NCI-H748 (cell line): ENCODE results near the gene PRMT9.

Experiments
- DNase-seq: peaks from one replicate; lab custom pipeline; 2025; ENCODE audit not compliant: unreplicated experiment; lab: John Stamatoyannopoulos, UW

Gene PRMT9

GRCh38 chr4:147683717-147684700 is at the start of gene PRMT9:
Gene PRMT9, minus strand, starts transcription at chr4:147684163. Its CDS starts 176 bp downstream, at chr4:147683987.
- DNase-seq = peak; percentile 88

GRCh38 chr4:147732518-147733235 is 48.7 kb upstream of the PRMT9 start:
- DNase-seq = peak; percentile 41

GRCh38 chr4:147731580-147732517 is 47.9 kb upstream of the PRMT9 start, which contains the start of gene ARHGAP10:
Gene ARHGAP10, plus strand, starts transcription at chr4:147732088. Its CDS starts 214 bp downstream, at chr4:147732302.
- peak; percentile 63 for DNase-seq

- peak; percentile 11 for DNase-seq
Measured at GRCh38 chr4:147730333-147730732, 46.4 kb upstream of the PRMT9 start.

- DNase-seq = no peak
Measured at GRCh38 chr4:147727476-147728028, 43.6 kb upstream of the PRMT9 start.

GRCh38 chr4:147725673-147726072 is 41.7 kb upstream of the PRMT9 start:
- DNase-seq = no peak

- no peak for DNase-seq
Measured at GRCh38 chr4:147724468-147725201, 40.7 kb upstream of the PRMT9 start.

- DNase-seq = no peak
Measured at GRCh38 chr4:147723326-147723725, 39.4 kb upstream of the PRMT9 start.

- DNase-seq = no peak
Measured at GRCh38 chr4:147717878-147718277, 33.9 kb upstream of the PRMT9 start.

GRCh38 chr4:147714575-147715401 is 30.8 kb upstream of the PRMT9 start:
- no peak for DNase-seq

- DNase-seq = no peak
Measured at GRCh38 chr4:147709999-147710398, 26.0 kb upstream of the PRMT9 start.

GRCh38 chr4:147707892-147708672 is 24.1 kb upstream of the PRMT9 start:
- DNase-seq = peak; percentile 19

- no peak for DNase-seq
Measured at GRCh38 chr4:147704846-147705245, 20.9 kb upstream of the PRMT9 start.

- no peak for DNase-seq
Measured at GRCh38 chr4:147696866-147697265, 12.9 kb upstream of the PRMT9 start.

GRCh38 chr4:147693218-147693617 is 9.3 kb upstream of the PRMT9 start:
- DNase-seq = no peak

GRCh38 chr4:147691820-147692219 is 7.9 kb upstream of the PRMT9 start:
- DNase-seq = no peak

- no peak for DNase-seq
Measured at GRCh38 chr4:147689067-147689466, 5.1 kb upstream of the PRMT9 start.

GRCh38 chr4:147683188-147683591 is 773 bp downstream of the PRMT9 start:
- peak; percentile 37 for DNase-seq
